ENCODE data around the gene CHD3.

Gene CHD3

GRCh38 chr17:7903154-7904103, 14.8 kb downstream of the CHD3 start:
- no peak for DNase-seq

DNA sequence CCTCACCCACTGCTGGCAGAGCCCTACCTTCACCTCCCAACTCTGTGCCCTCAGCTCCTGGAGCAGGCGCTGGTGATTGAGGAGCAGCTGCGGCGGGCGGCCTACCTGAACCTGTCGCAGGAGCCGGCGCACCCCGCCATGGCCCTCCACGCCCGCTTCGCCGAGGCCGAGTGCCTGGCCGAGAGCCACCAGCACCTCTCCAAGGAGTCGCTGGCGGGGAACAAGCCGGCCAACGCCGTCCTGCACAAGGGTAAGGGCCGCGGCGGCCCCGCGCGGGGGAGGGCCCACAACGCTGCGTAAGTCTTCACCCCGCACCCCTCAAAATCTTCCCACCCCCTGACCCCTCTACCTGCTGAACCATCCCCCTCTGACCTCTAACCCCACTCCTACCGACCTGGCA, 20.5 kb downstream of the CHD3 start:
- DNase-seq: no peak

DNA sequence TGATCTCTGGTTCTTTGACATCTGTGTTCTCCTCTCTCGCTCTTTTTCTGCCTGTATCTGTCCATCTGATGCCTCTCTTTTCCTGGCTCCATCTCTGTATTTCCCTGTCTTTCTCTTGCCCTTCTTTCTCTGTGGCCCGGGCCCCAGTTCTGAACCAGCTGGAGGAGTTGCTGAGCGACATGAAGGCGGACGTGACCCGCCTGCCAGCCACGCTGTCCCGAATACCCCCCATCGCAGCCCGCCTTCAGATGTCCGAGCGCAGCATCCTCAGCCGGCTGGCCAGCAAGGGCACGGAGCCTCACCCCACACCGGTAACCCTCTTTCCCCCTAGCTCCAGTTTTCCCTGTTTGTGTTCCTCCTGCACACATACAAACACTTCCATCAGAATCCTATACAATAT, 21.7 kb downstream of the CHD3 start:
- DNase-seq: no peak

- no peak for DNase-seq
Observed at GRCh38 chr17:7910711-7911110, 22.1 kb downstream of the CHD3 start.

DNA sequence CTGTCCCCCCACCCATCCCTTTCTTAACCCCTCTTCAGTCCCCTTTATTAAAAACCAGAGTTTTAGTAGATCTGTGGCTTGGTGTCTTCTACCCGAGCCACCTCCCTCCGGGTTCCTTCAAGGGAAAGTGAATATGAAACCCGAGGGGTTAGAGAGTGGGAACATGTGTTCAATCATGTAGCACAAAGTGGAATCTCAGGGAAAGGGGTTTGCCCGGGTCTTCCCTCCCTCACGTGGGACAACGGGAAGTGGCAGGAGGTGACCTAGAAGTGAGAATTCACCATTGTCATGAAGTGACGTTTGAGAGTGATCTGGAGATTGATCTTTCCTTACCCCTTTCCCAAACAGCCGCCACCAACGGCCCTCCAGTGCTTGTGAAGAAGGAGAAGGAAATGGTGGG, 22.5 kb downstream of the CHD3 start:
- no peak for DNase-seq

- no peak for DNase-seq
Observed at GRCh38 chr17:7912927-7913524, 24.4 kb downstream of the CHD3 start.

GRCh38 chr17:7915179-7915610, 26.6 kb downstream of the CHD3 start:
- no peak for DNase-seq

GRCh38 chr17:7915611-7916384, 27.2 kb downstream of the CHD3 start, which contains the start of gene RNF227:
Gene RNF227, minus strand, starts transcription at chr17:7916289. Its CDS starts 94 bp downstream, at chr17:7916195.
- peak; percentile 98 for DNase-seq

GRCh38 chr17:7916385-7916682, 27.7 kb downstream of the CHD3 start:
- DNase-seq: no peak

GRCh38 chr17:7916808-7917207, 28.2 kb downstream of the CHD3 start:
- DNase-seq: no peak

DNA sequence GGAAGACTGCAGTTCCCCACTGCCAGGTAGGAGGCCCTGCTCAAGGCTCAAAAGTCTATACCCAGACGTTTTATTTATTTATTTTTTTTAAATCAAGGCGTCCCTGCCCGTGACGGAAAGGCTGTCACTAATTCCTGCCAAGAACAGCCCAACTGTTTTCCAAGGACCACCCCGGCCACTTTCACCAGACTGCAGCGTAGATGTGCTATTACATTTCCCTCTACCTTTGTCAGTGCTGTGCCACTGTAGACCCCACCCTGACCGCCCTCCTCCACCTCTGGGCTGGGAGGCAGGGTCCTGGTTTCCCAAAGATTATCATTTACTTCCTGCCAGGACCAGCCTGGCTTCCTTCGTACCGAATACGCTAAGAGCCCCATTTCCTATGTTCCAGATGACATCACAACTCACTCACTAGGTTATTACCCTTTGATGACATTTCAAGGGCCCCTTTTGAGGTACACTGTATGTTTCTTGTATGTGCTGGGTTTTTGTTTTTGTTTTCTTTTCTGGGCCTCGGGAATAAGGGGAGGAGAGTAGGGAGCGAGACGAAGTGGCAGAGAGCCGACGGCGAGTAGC, 33.8 kb downstream of the CHD3 start:
- no peak for DNase-seq

DNA sequence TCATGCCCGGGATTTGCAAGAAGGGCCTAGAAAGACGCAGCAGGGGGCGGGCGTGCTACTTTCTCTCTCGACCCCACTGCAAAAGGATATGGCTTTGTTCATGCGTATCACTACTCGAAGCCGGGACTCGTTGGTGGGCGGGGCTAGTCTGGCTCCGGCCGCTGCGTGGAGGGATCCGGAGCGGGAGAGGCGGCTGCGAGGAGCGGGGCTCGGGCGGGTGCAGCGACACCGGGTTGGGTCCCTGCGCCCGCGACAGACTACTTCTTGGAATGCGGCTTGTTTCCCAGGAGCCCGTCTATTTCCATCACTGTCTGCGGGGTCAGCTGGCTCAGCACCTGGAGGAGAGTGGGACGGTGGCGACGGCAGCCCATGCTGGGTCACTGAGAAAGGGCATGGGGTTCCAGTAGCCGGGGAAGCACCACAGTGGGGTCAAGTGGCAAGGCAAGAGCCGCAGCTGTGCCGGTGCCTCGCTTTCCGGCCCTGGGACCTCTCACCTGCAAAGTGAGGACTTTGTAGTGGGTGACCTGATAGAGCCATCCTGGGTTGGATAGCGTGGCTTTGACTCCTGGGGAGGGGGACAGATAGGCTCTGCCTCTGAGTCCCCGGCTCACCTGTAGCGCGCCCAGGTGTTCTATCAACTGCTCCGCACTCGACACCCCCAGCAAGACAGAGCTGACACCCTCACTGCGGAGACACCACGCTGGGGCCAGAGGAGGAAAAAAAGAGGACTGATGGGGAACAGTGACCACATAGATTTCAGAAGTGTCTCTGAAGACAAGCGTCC, 34.4 kb downstream of the CHD3 start:
- DNase-seq: peak; percentile 92

- no peak for DNase-seq
Observed at GRCh38 chr17:7927596-7927995, 39.0 kb downstream of the CHD3 start.

GRCh38 chr17:7929158-7930023, 40.8 kb downstream of the CHD3 start, which contains the start of gene KCNAB3:
Gene KCNAB3, minus strand, starts transcription at chr17:7929856. Its CDS starts 421 bp downstream, at chr17:7929435.
- DNase-seq: peak; percentile 89

DNA sequence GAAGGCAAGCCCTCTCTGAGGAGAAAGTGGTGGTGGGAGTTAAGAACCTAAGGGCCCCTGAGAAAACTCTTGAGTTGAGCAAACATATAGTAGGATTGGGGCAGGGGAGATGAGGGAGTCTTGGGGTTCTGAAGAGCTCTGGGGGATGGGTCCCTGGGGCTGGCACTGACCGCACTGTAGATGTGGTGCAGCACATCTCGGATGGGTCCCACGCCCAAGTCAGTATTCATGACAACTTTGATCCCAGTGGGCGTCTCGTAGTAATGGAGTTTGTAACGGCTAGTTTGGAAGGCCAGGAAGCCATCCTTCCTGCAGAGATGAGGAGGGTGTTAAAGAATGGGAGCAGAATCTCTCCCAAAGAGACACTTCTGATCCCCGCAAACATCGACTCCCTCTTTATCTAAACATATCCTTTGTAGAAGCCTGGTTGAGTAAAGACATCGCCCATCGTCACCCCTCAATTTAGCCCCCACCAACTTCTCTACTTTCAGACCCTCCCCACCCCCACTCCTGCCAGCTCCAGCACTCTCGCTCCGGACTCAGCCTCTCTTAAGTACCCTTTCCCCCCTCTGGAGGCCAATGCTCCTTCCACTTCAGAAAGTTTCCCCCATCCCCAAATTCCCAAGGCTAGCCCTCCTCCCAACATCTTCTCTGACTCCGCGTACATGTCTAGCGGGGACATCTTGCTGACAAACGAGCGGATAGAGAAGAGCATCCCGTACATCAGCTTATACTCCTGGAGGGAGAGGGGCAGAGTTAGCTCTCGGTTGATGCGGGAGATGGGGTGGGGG, 42.4 kb downstream of the CHD3 start:
- no peak for DNase-seq

- peak; percentile 100 for DNase-seq
Observed at GRCh38 chr17:7931709-7932482, 43.3 kb downstream of the CHD3 start, which contains the start of the genes CNTROB and TRAPPC1. Gene CNTROB, plus strand, starts transcription at chr17:7932206. Its CDS starts 874 bp downstream, at chr17:7933080. Gene TRAPPC1, minus strand, starts transcription at chr17:7931946. Its CDS starts 117 bp downstream, at chr17:7931829.

- DNase-seq: no peak
Observed at GRCh38 chr17:7932483-7932891, 43.9 kb downstream of the CHD3 start.

GRCh38 chr17:7932949-7933348, 44.4 kb downstream of the CHD3 start:
- peak; percentile 56 for DNase-seq

DNA sequence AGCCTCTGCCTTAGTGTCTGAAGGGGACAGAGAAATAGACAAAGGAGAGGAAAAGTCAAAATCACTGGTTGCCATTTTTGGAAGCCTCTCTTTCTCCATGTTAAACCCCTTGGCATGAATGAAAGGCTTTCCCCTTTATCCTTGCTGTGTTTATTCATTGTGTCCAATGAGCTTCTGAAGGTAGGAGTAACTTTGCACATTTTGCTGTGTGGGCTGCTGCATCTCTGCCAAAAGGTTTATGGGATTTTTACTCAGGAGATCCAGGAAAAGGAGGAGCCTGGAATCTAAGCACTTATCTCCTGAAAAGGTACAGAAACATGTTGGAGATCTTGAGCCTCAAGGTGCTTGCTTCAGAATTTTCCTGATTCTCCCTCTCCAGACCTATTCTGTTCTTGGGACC, 47.3 kb downstream of the CHD3 start:
- DNase-seq: no peak
